GM23338 (cell line): ENCODE data around the gene PRPF6.

Experiments used
- EZH2 ChIP-seq: fragments of 200-600 bp; sonication (generic); IDR thresholded peaks from one replicate; pipeline ENCODE4 v1.8.0; 2017; ENCODE audit warnings: antibody characterized with exemption, mild to moderate bottlenecking, low read depth; ENCODE audit not compliant: unreplicated experiment
- EZH2phosphoT487 ChIP-seq: fragments of 200-600 bp; sonication (generic); IDR thresholded peaks from one replicate; pipeline ENCODE4 v1.8.1; 2018; ENCODE audit warnings: antibody characterized with exemption; ENCODE audit not compliant: unreplicated experiment
- POLR2AphosphoS5 ChIP-seq: IDR thresholded peaks from 2 replicates; pipeline ENCODE4 v1.6.1; 2016; ENCODE audit warnings: antibody characterized with exemption, low read depth
- REST ChIP-seq: IDR thresholded peaks from one replicate; pipeline ENCODE4 v1.6.1; 2018; ENCODE audit warnings: antibody characterized with exemption; ENCODE audit not compliant: unreplicated experiment
- STAT1 ChIP-seq: IDR thresholded peaks from one replicate; pipeline ENCODE4 v1.6.1; 2016; ENCODE audit warnings: antibody characterized with exemption; ENCODE audit not compliant: unreplicated experiment
- ZNF114 ChIP-seq: fragments of 250-450 bp; sonication (Bioruptor Pico); IDR thresholded peaks from 2 replicates; pipeline ENCODE4 v1.5.0; 2020; ENCODE audit warnings: mild to moderate bottlenecking, moderate library complexity
- TF ChIP-seq, protein P1 (sequence below), 2 experiments: fragments of 200-600 bp in 1 of 2; sonication (generic) in 1 of 2; conservative IDR thresholded peaks; 2 replicates each; pipeline versions ENCODE4 v1.5.1 to v1.6.1; 2016 to 2017; ENCODE audit warnings: antibody characterized with exemption in 2 of 2, low read depth in 2 of 2, mild to moderate bottlenecking in 2 of 2, moderate library complexity in 1 of 2

- TF ChIP-seq, protein P1, sequence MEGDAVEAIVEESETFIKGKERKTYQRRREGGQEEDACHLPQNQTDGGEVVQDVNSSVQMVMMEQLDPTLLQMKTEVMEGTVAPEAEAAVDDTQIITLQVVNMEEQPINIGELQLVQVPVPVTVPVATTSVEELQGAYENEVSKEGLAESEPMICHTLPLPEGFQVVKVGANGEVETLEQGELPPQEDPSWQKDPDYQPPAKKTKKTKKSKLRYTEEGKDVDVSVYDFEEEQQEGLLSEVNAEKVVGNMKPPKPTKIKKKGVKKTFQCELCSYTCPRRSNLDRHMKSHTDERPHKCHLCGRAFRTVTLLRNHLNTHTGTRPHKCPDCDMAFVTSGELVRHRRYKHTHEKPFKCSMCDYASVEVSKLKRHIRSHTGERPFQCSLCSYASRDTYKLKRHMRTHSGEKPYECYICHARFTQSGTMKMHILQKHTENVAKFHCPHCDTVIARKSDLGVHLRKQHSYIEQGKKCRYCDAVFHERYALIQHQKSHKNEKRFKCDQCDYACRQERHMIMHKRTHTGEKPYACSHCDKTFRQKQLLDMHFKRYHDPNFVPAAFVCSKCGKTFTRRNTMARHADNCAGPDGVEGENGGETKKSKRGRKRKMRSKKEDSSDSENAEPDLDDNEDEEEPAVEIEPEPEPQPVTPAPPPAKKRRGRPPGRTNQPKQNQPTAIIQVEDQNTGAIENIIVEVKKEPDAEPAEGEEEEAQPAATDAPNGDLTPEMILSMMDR (conservative IDR thresholded peaks at IDR 0.05; ENCODE audit: low read depth in 2 of 2), result no peak
- TF ChIP-seq POLR2AphosphoS5 (no peak), EZH2phosphoT487 (no peak), EZH2 (no peak), ZNF114 (CRISPR knock-in tag) (no peak), REST (no peak), STAT1 (no peak)
These were observed 94.0 kb downstream of the PRPF6 start for GRCh38 chr20:64074963-64075362.
